Kasumi-1 (cell line): ENCODE measurements around the gene PDE4C.

Source experiments
- DNase-seq, 2 experiments: peaks; one replicate each; lab custom pipeline; 2025; lab: John Stamatoyannopoulos, UW

The PDE4C gene

DNA sequence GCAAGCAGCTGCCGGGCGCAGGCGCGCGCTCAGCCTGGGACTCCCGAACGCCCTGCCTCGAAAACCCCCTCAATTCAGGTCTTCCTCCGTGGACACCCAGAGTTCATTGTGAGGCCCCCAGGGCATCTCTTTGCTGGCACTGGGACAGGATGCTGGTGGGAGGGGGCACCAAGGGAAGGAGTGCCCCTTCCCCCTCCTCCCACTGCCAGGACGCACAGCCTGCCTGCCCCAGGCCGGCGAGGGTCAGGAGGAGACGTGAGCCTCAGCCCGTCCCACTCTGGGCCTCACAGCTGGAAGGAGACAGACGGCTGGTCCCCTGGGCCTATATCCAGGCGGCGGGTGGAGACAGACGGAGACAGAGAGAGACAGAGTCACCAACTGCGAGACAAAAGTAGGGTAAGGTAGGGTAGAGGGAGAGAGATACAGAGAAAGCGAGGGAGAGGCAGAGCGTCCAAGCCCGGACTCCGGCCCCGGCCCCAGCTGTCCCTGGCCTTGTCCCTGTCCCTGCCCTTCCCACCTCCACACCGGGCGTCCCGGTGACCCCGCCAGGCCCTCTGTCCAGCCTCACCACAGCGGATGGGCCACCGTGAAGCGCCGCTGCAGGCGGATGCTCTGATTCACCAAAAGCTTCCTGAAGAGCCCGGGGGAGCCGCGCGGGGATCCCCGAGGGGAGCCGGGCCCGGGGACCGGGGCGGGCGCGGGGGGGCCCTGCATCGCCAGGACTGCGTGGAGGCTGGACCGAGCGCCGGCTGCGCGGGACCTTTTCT lies at the start of gene PDE4C:
PDE4C (minus strand) TSS at position 737 of the 767 bp plus-strand sequence; CDS start at position 714, 23 bp downstream.
- no peak for DNase-seq

DNA sequence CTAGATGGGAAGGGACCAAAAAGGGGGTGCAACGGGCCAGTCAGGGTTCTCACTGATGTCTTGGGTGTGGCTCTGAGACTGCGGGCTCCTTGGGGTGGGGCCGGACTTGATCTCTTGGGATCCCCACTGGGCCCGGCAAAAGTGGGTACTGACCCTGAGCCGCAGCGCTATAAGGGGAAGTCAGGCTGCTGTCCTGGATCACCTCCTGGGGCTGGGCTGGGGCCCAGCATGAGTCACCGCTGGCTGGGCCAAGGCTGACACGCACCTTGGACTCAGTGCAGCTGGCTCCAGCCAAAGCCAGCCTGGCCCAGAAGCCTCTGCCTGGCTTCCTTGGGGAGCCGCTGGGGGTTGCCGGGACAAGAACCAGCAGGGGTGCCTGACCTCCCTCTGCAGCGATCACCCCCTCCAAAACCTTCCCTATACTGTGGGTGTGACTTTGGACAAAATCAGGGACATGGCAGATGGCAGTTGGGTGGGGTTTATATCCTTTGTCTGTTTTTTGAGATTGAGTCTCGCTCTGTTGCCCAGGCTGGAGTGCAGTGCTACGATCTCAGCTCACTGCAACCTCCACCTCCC lies 48.6 kb upstream of the PDE4C start:
- no peak for DNase-seq

DNA sequence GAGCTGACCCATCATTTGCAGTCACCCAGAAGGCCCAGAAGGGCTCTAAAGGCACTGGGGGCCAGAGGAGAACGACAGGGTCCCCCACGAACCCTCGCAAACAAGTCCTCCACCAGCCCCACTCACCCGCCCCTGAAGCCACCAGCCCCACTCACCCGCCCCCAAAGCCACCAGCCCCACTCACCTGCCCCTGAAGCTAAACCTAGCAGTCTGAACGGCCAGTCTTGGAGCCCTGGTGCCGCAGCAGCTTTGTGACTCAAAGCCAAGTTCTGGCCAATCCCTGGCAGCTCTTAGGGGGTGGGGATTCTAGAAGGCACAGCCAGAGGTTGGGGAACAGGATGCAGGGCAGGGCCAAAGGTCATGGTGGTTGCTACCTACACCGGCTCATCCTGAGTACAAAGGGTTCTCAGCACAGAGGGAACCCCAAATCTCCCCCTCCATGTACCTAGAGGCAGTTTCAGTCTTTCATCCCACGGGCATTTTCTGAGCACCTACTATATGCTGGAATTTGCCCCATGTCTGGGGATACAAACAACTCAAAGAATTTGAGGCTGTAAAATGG lies 48.1 kb upstream of the PDE4C start, which contains the start of gene IQCN:
IQCN (minus strand) TSS at position 234 of the 562 bp plus-strand sequence. CDS start 4,974 bp downstream, outside the sequence.
- no peak for DNase-seq

DNA sequence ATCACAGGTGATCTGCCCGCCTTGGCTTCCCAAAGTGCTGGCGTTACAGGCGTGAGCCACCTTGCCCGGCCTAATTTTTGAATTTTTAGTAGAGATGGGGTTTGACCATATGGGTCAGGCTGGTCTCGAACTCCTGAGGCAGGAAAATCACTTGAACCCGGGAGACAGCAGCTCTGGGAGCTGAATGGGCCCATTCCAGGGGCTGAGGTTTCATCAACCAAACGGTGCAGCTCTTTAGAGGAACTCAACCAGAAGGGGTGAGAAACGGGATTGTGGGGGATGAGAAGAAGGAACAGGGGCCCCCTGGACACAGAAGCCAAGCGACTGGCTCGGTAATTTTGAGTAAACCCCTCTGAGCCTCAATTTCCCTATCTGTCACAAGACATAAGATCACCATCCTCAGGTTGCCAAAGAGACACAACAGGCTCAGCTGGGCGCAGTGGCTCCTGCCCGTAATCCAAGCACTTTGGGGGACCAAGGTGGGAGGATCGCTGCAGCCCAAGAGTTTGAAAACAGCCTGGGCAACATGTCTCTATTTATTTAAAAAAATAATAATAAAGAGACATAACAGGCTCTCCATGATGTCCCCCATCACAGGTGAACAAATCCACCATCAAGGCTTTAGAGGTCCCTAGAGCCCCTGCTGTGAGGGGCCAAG lies 47.5 kb upstream of the PDE4C start:
- no peak for DNase-seq

DNA sequence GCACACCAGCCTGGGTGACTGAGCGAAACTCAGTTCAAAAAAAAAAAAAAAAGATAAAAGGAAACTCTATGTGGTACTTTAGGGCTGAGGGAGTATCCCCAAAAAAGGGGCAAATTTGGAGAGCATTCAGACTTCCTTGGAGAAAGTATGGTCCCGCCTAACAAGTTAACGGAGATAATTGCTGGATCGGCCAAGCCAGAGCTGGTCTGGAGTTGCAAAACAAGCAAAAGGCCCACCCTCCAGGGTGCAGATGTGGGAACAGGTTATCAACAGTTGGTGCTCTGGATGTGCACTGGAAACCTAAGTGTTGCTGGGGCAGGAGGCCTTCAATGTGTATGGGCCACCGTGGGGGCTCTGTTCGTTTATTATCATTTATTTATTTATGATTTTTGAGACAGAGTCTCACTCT lies 45.2 kb upstream of the PDE4C start:
- DNase-seq = no peak

DNA sequence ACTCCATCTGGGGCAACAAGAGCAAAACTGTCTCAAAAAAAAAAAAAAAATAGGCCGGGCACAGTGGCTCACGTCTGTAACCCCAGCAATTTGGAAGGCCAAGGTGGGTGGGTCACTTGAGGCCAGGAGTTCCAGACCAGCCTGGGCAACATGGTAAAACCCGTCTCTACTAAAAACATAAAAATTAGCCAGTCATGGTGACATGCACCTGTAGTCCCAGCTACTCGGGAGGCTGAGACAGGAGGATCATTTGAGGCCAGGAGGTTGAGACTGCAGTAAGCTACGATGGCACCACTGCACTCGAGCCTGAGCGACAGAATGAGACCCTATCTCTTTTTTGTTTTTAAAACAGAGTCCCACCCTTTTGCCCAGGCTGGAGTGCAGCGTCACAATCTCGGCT lies 44.1 kb upstream of the PDE4C start:
- no peak for DNase-seq

DNA sequence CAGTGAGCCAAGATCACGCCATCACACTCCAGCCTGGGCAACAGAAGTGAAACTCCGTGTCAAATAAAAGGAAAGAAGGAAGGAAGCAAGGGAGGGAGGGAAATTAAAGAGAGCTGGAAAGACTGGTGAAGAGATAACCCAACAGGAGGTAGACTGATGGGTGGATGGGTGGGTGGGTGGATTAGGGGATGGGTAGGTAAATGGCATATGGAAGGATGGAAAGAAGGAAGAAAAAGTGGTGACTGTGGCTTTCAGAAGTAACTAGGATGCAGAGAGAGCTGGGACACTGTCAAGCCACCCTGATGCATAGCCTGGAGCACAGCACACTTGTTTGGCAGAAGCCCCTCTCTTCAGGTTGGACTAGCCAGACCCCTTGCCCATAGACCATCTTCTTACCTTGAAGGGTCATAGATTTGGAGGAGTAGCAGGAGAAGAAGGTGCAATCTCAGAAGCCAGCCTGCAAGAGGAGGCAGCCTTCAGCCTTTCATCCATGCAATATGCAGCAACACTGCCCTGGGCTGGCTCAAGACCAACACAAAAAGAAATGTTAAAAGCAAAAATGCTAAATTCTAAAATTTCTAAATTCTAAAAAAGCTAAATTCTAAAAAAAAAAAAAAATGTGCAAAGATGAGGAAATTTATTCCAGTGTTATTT lies 43.0 kb upstream of the PDE4C start:
- no peak for DNase-seq

DNA sequence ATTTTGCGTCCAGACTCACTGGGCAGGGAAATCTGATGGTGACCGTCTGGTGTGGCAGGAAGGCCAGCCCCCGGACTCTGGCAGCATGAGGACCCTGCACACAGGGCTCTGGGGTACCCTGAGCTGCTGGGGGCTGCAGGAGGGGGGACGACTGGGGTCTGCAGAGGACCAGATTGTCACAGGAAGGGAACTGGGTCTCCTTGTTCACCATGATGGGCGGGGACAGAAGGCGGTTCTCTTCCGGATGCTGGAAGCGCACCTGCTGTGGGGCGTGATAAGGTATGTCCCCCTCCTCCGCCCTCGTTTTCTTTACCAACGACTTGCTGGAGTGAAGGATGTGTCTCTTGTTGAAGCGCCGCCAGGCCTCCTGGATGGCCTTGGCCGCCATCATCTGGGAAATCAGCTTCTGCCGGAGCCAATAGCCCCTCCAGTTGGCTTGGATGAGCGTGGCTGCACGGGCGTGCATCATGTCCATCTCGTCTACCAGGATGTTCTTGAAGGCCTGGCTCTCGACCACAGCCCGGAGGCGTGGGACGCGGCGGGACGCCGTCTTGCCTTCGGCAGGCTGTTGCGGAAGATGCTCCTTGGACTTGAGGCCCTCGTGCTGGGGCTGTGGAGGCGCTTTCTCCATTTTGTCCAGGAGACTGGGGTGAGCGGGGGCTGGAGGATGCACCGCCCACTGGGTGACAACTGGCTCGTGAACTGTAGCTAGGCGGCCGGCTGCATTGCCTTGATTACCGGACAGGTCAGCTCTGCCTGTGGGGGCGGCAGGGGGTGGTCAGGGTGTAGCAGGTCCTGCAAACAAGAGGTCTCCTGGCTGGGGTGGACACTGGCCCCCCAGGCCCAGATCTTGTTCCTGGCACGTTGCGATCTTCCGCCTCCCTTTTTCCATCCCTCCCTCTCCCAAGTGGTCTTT lies 40.8 kb upstream of the PDE4C start:
- no peak for DNase-seq

DNA sequence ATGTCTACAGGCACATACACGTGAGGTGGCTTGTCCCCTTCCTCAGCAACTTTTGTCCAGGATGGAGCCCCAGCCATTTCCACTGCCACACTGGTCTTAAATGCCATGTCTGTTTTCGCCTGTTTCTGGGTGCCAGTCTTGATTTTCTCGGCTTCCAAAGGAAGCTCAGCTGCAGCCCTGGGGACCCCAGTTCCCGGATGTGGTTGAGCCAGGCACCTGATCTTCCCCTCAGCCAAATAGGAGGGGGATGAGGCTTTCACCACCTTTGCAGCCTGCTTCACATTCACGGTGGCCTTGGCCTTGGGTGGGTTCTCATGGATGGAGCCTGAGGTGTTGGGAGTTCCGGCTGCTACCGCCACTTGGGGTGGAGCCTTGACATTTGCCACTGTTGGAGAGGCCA lies 39.3 kb upstream of the PDE4C start:
- no peak for DNase-seq

DNA sequence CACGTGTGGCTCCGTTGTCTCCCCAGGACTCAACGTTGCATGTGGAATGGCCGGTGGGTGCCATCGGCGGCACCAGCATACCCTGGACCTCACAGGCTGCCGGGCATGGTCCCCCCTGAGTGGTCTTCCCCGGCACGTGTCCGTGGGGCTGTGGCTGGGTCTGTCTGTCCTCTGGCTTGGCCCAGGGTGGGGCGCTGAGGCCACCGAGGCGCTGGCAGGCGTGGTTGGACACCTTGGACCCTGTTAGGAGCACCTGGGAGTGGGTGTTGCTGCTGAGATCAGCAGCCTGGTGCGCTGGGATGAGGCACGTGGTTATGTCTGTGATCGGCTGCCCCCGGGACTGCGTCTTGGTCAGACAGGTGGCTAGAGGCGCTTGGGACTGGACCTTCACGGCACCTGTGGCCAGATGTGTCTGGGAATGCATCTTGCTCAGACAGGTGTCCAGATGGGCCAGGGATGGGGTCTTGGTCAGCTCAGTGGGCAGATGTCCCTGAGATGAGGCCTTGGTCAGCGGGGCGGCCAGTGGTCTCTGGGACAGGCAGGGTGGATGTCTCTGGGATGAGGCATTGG lies 38.8 kb upstream of the PDE4C start:
- no peak for DNase-seq

DNA sequence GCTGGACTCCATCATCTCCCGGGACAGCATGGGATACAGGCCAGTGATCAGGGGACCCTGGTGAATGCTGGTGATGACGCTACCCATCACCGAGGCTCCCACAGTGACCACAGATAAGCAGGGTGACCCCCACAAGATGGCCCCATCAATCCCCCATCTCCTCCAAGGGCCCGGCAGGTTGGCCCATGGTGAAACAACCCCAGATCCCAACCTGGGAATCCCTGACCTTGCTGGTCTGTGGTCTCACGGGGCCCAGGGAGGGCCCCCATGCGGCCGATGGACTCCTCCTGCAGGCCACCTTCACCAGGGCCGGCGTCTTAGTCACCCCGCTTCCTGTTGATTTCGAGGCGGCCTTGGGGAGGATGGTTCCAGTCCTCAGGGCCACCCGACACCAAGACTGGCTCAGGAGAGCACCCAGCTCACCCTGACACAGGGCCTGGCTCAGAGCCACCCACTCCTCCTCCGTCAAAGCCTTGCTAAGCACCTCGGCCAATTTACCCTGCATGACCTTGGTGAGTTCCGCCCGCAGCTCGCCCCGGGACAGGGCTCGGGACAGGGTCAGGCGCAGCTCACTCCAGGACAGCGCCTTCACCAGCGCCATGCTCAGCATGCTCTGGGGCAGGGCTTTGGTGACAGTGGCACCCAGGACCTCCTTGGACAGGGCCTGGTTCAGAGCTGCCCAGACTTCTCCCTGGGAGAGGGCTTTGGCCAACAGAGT lies 38.1 kb upstream of the PDE4C start:
- DNase-seq = no peak

DNA sequence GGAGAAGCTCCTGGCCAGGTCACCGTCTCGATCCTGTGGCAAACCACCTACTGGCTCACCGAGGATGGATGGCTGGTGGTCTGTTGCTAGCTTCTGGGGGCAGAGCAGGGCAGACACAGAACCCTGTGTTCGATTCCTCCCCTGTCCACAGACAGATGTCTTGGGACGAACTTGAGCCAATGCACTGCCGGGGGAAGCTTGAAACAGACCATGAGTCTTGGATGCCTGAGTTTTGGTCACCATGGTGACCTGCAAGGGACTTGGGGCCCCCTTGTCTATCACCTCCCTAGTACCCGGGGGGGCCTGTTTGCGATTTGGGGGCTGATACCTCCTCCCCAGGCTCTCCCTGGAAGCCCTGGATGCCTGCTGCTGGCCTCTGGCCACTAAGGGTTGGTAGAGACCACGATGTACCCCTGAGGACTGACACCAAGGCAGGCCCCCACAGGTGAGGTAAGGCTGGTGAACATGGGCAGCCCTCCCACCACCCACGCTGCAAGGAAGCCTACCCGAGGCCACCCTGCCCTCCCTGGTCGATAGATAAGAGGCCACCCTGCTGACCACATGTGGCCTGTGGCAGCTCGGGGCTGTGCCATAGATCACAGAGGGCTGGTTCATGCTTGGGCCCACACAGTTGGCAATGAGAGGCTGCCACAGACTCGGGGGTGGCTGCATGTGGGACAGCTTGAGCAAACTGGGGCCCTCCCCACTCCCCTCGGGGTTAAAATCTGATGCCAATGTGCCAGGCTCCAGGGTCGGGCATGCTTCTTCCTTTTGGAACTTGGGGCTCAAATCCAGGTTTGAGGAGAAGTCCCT lies 37.3 kb upstream of the PDE4C start:
- no peak for DNase-seq

DNA sequence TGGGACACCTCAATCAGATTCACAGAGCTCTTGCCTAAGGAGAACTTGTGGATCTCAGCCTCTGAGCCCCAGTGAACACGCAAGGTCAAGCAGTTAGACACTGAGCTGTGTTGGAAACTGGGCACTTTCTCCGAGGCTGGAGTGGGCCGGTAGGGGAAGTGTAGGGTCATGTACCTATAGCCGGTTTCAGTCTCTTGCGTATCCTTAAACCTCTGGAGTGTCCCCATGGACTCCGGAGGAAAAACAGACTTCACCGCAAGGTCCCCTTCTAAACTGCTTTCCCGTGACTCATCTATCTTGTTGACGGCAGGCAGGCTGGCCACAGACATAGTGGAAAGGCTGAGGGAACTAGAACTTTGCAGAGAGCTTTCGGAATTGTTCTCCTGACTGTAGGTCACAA lies 36.7 kb upstream of the PDE4C start:
- DNase-seq = no peak

DNA sequence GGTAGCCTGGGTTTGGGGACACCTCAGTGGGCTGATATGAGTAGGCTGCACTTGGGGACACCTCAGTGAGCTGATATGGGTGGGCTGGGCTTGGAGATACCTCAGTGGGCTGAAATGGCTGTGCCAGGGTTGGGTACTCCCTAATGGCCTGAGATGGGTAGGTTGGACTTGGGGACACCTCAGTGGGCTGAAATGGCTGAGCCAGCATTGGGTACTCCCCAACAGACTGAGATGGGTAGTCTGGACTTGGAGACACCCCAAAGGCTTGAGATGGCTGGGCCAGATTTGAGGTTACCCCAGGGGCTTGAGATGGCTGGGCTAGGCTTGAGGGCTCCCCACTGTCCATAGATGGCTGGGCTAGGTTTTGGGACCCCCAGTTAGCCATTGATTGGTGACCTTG lies 35.9 kb upstream of the PDE4C start:
- DNase-seq = no peak

DNA sequence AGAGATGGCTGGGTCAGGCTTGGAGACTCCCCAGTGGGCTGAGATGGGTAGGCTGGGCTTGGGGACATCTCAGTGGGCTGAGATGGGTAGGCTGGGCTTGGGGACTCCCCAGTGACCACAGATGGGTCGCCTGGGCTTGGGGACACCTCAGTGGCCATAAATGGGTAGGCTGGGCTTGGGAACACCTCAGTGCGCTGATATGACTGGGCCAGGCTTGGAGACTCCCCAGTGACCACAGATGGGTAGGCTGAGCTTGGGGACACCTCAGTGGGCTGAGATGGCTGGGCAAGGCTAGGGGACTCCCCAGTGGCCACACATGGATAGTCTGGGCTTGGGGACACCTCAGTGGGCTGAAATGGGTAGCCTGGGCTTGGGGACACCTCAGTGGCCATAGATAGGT lies 35.2 kb upstream of the PDE4C start:
- no peak for DNase-seq

DNA sequence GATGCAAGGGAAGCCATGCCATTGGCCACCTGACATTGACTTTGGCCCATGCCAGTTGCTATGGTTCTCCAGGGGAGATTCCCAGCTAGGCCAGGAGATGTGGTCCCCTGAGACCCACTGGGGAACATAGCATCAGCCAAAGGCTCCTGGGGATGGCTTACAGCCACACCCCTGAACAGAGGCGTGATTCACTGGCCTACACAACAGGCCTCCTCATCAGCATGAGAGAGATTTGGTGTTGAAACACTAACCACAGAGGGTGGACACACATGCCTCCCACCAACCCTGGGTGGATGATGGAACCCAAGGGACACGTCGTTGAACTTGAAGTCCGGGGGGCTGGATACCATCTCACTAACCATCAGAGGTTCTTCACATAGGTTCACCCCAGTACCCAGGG lies 33.7 kb upstream of the PDE4C start:
- no peak for DNase-seq

DNA sequence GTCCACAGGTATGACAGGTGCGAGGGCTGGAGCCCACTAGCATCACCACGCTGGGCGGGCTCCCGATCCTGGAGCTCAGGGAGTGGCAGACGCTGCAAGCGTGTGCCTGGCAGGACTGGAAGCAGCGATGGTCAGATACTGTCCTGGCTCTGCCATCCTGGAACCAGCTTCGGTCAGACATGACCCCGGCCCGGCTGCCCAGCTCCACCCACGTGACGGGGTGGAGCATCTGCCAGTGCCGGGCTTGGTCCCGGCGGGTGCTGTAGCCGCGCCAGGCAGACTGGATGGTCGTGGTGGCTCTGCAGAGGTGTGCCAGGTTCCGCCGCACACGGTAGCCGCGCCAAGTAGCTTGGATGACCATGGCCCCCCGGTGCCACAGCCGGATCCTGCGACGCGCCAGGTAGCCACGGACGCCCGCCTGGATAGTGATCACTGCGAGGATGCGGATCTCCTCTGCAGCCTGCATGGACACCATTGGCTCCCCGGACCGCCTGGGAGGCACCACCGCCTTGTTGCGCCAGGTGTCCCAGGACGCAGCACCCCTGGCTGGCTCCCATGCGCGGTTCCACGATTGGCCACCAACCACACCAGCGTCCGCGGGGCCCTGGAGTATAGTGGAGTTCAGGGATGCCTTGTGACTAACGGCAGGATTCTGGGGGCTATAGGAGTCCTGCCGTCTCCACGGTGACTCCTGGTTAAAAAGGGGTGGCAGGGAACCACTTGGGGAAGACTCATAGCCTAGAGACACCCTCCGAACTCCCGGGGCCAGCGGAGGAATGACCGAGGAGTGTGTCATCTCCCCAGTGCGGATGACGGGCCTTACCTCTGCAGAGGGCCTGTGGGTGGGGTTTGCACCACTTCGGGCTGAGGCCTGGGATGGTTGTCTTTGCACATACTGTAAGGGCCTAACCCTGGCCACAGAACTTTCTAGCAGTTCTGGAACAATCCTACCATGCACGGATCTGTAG lies 31.5 kb upstream of the PDE4C start:
- no peak for DNase-seq
